Activated CD8-positive, alpha-beta memory T cell treated with anti-CD3 and anti-CD28 coated beads for 1 hour (primary cell): ENCODE measurements around the gene TSC22D4.
"Not testable (repeated sequence)": the region's sequence is repeated elsewhere in the genome, so short reads cannot be mapped to it uniquely, and the experiment has no call there.

Experiments used
- DNase-seq, 2 donors: peaks; one replicate each; pipeline ENCODE4 v3.0.0-alpha.2; 2020; ENCODE audit warnings: low read depth in 1 of 2; ENCODE audit errors: extremely low read depth in 1 of 2

Gene TSC22D4

DNA sequence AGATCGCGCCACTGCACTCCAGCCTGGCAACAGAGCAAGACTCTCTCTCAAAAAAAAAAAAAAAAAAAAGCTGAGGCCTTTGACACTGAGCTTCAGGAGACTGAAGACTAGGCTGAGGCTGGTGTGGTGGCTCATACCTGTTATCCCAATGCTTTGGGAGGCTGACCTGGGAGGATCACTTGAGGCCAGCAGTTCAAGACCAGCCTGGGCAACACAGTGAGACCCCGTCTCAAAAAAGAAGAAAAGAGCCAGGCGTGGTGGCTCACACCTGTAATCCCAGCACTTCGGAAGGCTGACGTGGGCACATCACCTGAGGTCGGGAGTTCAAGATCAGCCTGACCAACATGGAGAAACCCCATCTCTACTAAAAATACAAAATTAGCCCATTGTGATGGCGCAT is 31.7 kb downstream of the TSC22D4 start:
- DNase-seq: not testable (repeated sequence)

DNA sequence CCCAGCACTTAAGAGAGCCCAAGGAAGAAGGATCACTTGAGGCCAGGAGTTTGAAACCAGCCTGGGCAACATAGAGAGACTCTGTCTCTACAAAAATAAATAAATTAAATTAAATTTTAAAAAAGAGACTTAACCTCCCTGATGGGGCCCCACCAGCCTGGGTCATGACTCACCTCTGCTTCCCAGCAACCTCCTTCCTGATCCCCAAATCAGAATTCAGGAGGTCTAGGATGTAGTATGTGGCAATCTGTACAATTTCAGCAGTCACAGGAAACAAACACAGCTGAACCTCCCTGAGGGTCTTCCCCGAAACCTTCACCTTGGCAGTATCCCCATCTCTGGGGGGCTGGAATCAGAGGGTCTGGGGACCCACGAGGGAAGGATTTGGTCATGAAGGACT is 33.0 kb downstream of the TSC22D4 start:
- no peak for DNase-seq

DNA sequence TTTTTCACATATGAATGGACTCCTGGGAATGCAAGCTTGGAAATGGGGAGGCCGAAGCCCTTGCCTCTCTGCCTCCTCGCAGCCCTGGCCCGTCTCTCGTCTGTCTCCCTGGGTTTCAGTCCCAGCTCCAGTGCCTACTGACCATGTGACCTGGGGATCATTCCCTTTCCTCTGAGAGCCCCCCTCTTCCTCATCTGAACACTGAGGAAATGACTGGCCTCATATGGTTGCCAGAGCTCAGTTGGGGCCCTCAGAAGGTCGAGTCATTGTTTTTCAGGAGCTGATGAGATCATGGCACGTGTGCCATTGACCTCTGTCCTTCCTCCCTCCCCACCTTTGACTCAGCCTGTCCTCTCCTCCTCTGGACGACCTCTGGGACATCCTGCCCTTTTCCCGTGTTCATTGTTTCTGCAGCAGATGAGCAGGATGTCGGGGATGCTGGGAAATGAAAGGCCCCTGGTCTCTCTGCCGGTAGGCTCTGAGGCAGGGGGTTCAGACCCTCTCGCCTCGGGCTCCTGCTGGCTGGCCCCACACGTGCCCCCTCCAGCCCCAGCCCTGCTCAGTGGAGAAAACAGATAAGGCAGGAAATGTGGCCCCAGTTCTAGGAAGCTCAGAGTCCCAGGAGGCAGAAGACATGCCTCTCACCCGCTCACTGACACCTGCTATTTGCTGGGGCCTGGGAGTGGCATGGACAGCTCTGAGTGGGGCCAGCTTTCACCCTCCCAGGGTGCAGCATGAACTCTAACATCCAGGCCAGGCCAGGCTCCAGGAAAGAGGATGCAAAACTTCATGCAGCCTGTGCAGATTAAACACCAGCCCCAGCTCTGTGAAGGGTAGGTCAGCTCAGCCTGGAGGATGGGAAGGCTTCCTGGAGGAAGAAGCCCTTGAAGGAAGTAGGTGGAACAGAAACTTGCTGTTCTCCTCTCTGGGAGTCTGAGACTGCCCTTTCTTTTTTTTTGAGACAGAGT is 34.4 kb downstream of the TSC22D4 start:
- DNase-seq: no peak

- no peak for DNase-seq
These were observed 35.7 kb downstream of the TSC22D4 start for GRCh38 chr7:100443096-100443840.

DNA sequence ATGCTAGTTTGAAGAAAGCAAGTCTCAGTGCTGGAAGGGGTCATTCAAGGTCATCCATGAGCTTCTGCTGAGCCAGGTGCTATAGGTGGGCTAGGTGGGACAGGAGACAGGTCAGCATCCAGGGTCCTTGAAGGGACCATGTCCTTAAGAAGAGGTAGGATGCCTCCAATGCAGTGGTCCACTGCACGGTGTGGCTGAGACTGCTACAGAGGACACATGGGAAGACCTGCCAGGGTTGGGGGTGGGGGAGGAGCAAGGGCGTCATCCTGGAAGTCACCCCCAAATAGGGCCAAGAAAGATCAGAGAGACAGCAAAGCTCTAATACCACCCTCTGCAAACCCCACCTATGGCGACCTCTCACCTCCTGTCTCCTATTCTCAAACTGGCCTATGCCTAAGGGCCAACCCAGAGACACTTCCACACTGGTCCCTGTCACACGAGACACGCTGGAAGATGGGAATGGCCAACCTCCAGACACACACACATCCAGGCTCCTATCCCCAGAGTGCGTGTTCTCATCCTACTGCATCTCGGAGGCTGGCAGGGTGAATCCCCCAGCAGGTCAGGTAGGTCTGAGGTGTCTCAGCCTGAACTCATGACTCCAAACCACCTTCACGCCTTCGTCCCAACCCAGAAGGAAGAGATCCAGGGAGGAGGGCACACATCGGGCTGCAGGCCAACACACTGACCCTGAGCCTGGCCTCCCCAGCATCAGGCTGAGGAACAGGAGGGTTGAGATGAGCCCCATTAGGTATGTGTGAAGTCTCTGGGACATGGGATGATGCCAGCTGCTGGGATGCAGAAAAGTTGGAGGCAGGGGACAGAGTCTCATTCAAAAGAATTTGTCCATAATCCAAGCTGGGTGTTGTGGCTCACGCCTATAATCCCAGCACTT is 37.1 kb downstream of the TSC22D4 start:
- DNase-seq: no peak

DNA sequence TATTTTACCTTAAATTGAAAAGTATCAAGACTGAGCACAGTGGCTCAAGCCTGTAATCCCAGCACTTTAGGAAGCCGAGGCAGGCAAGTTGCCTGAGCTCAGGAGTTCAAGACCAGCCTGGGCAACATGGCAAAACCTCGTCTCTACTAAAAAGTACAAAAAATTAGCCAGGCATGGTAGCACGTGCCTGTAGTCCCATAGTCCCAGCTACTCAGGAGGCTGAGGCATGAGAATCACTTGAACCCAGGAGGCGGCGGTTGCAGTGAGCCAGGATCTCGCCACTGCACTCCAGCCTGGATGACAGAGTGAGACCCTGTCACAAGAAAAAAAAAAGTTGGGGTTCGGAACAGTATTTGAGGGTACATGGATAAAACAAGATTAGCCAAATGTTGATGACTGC is 39.8 kb downstream of the TSC22D4 start:
- DNase-seq: not testable (repeated sequence)

DNA sequence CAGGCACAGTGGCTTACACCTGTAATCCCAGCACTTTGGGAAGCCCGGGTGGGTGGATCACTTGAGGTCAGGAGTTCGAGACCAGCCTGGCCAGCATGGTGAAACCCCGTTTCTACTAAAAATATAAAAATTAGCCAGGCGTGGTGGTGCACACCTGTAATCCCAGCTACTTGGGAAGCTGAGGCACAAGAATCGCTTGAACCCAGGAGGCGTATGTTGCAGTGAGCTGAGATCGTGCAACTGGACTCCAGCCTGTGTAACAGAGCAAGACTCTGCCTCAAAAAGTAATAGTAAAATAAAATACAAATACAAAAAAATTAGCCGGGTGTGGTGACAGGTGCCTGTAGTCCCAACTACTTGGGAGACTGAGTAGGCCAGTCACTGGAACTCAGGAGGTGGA is 40.3 kb downstream of the TSC22D4 start:
- not testable (repeated sequence) for DNase-seq

GRCh38 chr7:100438172-100438571 is 40.8 kb downstream of the TSC22D4 start:
- no peak for DNase-seq

GRCh38 chr7:100437150-100438100 is 41.6 kb downstream of the TSC22D4 start:
- no peak for DNase-seq

DNA sequence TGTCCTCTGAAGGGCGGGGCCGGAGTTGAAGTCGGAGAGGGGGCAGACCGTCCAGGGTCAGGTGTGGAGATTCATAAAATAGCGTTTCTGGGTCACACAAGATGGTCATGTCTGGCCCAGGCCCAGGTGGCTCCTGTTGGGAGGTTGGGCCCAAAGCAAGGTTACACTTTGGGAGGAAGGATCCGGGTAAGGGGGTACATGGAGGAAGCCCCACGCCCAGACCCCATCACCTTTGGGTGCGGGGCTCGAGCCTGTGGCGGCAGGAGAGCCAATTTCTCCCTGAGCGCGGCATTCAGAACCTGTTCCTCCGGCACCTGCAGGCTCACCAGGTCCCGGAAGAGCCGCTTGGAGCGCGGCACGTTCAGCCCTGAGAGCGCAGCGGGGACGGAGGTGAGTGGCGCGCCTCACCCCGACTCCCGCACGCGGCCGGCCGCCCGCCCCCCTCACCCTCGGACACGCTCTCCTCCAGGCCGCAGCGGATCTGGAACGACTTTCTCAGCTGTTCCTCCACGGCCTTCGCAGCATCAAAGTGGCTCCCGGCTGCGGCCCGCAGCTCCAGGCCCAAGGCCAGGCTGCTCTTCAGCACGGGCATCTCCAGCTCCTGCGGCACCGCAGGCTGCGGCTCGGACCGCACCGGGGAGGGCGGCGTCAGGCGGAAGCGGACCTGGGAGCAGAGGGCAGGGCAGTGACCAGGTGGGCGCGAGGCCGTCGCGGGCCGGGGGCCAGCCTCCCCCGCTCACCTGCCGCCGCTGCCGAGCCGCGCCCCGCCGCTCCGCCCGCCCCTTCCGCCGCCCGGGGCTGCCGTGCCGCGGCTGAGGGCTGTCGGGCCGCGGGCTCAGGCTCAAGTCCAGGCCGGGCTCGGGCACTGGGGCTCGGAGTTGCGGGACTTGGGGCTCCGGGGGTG is 43.4 kb downstream of the TSC22D4 start:
- no peak for DNase-seq

DNA sequence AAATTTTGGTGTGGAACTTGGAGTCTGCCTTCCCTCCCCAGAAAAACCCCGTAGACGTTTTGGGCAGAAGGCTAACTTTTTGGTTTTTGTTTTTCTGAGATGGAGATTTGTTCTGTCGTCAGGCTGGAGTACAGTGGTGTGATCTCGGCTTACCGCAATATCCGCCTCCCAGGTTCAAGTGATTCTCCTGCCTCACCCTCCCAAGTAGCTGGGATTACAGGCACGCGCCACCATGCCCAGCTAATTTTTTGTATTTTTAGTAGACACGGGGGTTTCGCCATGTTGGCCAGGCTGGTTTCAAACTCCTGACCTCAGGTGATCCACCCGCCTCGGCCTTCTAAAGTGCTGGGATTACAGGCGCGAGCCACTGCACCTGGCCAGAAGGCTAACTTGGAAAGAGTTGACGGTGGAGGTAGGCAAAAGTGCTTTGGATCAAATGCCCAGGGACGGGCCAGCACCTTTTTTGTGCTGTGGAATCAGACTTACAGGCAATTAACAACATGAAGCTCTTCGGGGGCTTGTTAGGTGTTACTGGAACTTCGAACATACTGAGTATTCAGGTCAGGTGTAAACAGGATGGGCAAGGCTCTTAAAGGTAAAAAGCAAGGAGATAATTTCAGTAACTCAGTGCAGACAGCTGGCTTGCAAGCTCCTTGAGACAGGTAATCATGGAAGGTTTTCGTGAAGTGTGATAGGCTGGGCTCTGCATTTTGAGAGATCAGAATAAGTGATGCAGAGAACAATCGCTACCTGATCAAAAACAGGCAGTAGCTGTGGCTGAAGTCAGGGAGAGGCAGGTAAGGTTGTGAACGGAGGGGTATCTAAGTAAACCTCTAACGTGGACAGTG is 44.5 kb downstream of the TSC22D4 start:
- no peak for DNase-seq

GRCh38 chr7:100433592-100434296 is 45.3 kb downstream of the TSC22D4 start:
- DNase-seq: no peak

GRCh38 chr7:100433276-100433591 is 45.8 kb downstream of the TSC22D4 start:
- DNase-seq: no peak

DNA sequence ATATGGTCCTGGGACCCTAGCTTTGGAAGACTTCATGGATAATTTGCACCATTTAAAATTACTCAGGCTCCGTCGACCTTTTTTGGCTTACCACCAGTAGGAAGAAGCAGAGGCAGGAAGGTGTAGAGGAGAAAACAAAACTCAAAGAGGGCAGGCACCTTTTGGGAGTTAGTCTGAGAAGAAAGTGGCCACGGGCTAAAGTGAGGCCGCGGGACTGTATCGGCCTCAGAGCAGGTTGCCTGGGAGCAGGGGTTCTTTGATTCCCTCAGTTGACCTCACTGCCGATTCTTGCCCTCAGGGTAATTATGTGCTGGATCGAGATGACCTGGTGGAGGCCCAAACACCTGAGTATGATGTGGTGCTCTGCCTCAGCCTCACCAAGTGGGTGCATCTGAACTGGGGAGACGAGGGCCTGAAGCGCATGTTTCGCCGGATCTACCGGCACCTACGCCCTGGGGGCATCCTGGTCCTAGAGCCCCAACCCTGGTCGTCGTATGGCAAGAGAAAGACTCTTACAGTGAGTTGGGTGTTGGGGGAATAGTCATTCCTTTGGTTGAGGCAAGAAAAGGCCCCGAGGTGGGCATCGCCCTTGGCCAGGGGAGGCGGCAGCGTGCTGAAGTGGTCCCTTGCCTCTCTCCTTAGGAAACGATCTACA is 46.3 kb downstream of the TSC22D4 start:
- DNase-seq: no peak

DNA sequence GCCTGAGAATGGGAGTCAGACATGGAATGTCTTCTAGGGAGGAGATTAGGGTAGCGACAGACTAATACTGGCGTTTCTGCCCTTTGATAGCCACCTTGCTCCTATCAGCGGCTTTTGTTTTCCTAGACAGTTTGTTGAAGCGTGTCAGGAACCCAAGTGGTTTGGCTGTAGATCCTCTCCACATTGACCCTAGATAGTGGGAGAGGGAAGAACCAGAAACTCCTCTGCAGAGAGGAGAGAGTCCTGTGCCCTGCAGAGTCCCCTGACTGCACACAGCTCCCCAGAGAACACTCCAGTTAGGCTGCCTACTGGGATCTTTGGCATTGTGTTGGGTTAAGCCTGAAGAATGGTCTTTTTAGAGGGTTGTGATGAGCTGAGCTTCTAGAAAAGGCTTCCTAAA is 47.0 kb downstream of the TSC22D4 start:
- DNase-seq: no peak

DNA sequence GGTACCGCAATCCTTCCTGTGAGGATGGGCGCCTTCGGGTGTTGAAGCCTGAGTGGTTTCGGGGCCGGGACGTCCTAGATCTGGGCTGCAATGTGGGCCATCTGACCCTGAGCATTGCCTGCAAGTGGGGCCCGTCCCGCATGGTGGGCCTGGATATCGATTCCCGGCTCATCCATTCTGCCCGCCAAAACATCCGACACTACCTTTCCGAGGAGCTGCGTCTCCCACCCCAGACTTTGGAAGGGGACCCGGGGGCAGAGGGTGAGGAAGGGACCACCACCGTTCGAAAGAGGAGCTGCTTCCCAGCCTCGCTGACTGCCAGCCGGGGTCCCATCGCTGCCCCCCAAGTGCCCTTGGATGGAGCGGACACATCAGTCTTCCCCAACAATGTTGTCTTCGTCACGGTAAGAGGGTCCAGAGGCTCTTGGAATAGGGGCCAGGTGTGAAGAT is 47.7 kb downstream of the TSC22D4 start:
- no peak for DNase-seq
